Lower lobe of right lung (tissue), 2 donors: ENCODE results near the gene HOXC6. TPM values are rescaled to one million over a fixed set of nuclear protein-coding genes. Genes with fewer than 3 reads are reported as not detected.

ENCODE experiments used
- ATAC-seq, 2 donors: fragments of 200-7000 bp; cut with Tn5 transposase; one replicate each; pipeline ENCODE4 v1.9.1; 2020 to 2022; ENCODE audit warnings: mild to moderate bottlenecking in 2 of 2, moderate library complexity in 2 of 2
- DNase-seq: peaks from one replicate; pipeline ENCODE4 v3.0.0-alpha.2; 2020
- H3K27ac ChIP-seq: fragments of 200-600 bp; one replicate; pipeline ENCODE4 v1.8.0; 2022
- H3K27me3 ChIP-seq: fragments of 200-600 bp; one replicate; pipeline ENCODE4 v1.8.0; 2022; ENCODE audit warnings: low read depth
- H3K36me3 ChIP-seq: fragments of 200-600 bp; one replicate; pipeline ENCODE4 v1.8.0; 2022; ENCODE audit warnings: mild to moderate bottlenecking
- H3K4me1 ChIP-seq: fragments of 200-600 bp; one replicate; pipeline ENCODE4 v1.8.0; 2022
- H3K4me3 ChIP-seq: fragments of 200-600 bp; one replicate; pipeline ENCODE4 v1.8.0; 2022; ENCODE audit warnings: mild to moderate bottlenecking
- H3K9me3 ChIP-seq: fragments of 200-600 bp; one replicate; pipeline ENCODE4 v1.8.0; 2022
- CTCF ChIP-seq: fragments of 200-600 bp; IDR thresholded peaks from one replicate; pipeline ENCODE4 v1.8.0; 2022; ENCODE audit warnings: antibody characterized with exemption, mild to moderate bottlenecking
- intact Hi-C: fragments of 100-400 bp; cut with DNase I; formaldehyde crosslinking; loops from one replicate; pipeline ENCODE4 v1.11.0; 2022
- total RNA-seq: library from RNA; stranded (reverse); fragmentation: NEBNext Ultra II Directional; extraction: Animal tissue kit (Norgen Biotek cat#: 25700); gene quantifications from one replicate; pipeline ENCODE4 v1.2.1, GENCODE V29; 2021
- donor health status: DM: no; HTN: yes; CAD: no; lungs with severe emphysema.

HOXC6 gene
- total RNA-seq, 1 donor from 2014 or later: 0.50 TPM

- no peaks in the 10 kb centered on the region for H3K9me3 ChIP-seq
- H3K4me1 ChIP-seq: peaks cover 6% of the 10 kb centered on the region
- intact Hi-C loops: no loop called here
- ATAC-seq: no peak
- no peak overlapping the region for H3K4me3 ChIP-seq
- H3K27ac ChIP-seq: no peak overlapping the region
- DNase-seq: no peak
- no peak for TF ChIP-seq CTCF
- peaks cover 91% of the 10 kb centered on the region for H3K27me3 ChIP-seq
- H3K36me3 ChIP-seq: no peaks in the 10 kb centered on the region
Observed at GRCh38 chr12:54051874-54052437, 23.7 kb downstream of the HOXC6 start.

- Histone ChIP-seq H3K36me3 (no peaks in the 10 kb centered on the region), H3K4me1 (no peaks in the 10 kb centered on the region), H3K27ac (no peak overlapping the region), H3K4me3 (peak overlapping the region; percentile 56), H3K27me3 (peaks cover 90% of the 10 kb centered on the region), H3K9me3 (no peaks in the 10 kb centered on the region)
- no peak for TF ChIP-seq CTCF
- intact Hi-C loops: no loop called here
- ATAC-seq (peak; percentile 5 to 22), DNase-seq (no peak)
Observed at GRCh38 chr12:54052438-54053002, 24.3 kb downstream of the HOXC6 start.

GRCh38 chr12:54053003-54053750, 24.9 kb downstream of the HOXC6 start:
- Histone ChIP-seq H3K36me3 (no peaks in the 10 kb centered on the region), H3K27ac (peak overlapping the region; percentile 60), H3K9me3 (no peaks in the 10 kb centered on the region), H3K4me3 (peak overlapping the region; percentile 56), H3K4me1 (no peaks in the 10 kb centered on the region), H3K27me3 (peaks cover 90% of the 10 kb centered on the region)
- DNase-seq: no peak
- TF ChIP-seq CTCF: no peak
- peak; percentile 44 to 46 for ATAC-seq
- intact Hi-C loops: no loop called here

GRCh38 chr12:54053751-54054741, 25.8 kb downstream of the HOXC6 start, which contains the start of gene HOXC4:
TSS of gene HOXC4 (plus strand) at chr12:54053835. CDS start at chr12:54053923, 88 bp downstream.
- no peak for TF ChIP-seq CTCF
- Histone ChIP-seq H3K27ac (peak within 1 kb of the TSS; percentile 60), H3K4me1 (no peaks in the 10 kb centered on the region), H3K4me3 (peak within 1 kb of the TSS; percentile 56), H3K27me3 (peaks cover 85% of the 10 kb centered on the region), H3K36me3 (no peaks in the 10 kb centered on the region), H3K9me3 (no peaks in the 10 kb centered on the region)
- DNase-seq (no peak), ATAC-seq (peak; percentile 56 to 65)
- intact Hi-C loops: no loop called here

GRCh38 chr12:54054742-54055194, 26.5 kb downstream of the HOXC6 start:
- TF ChIP-seq CTCF: no peak
- no peak for ATAC-seq
- intact Hi-C loops: no loop called here
- Histone ChIP-seq H3K4me1 (no peaks in the 10 kb centered on the region), H3K9me3 (no peaks in the 10 kb centered on the region), H3K4me3 (peak overlapping the region; percentile 56), H3K27ac (no peak overlapping the region), H3K27me3 (peaks cover 80% of the 10 kb centered on the region), H3K36me3 (no peaks in the 10 kb centered on the region)
- no peak for DNase-seq
